ENCODE data around the gene OR52N1. TPM values are rescaled to one million over a fixed set of nuclear protein-coding genes. Genes with fewer than 3 reads are reported as not detected.

OR52N1 gene
- total and polyA plus RNA-seq, 2 of the 8 experiments (the other 6 are each of a cell fraction or from before 2014, with no cell fraction given) = 0.09 TPM; not detected in 1

Other genes starting within 250 kb of the OR52N1 start
- not detected in 2 replicates for gene OR52H1, start 242.7 kb downstream of the OR52N1 start, total RNA-seq (2021; fragmentation: NEBNext Ultra II Directional; extraction: Animal tissue kit (Norgen Biotek cat#: 25700))
- gene OR52H1, start 242.7 kb downstream of the OR52N1 start, polyA plus RNA-seq (2011; rRNA removed) = 0.09 TPM in 2 replicates
- not detected in 2 replicates for gene OR52B6, start 210.4 kb downstream of the OR52N1 start, total RNA-seq (2021; fragmentation: NEBNext Ultra II Directional; extraction: Animal tissue kit (Norgen Biotek cat#: 25700))
- not detected in 2 replicates for gene OR52B6, start 210.4 kb downstream of the OR52N1 start, polyA plus RNA-seq (2011; rRNA removed)
- gene TRIM6, start 194.6 kb downstream of the OR52N1 start, total RNA-seq (2021; fragmentation: NEBNext Ultra II Directional; extraction: Animal tissue kit (Norgen Biotek cat#: 25700)) = 20.6 and 21.6 TPM in 2 replicates
- 21.8 and 23.3 TPM in 2 replicates for gene TRIM6, start 194.6 kb downstream of the OR52N1 start, polyA plus RNA-seq (2011; rRNA removed)
- 0.63 and 0.76 TPM in 2 replicates for gene TRIM34, start 166.3 kb downstream of the OR52N1 start, total RNA-seq (2021; fragmentation: NEBNext Ultra II Directional; extraction: Animal tissue kit (Norgen Biotek cat#: 25700))
- 2.6 and 5.8 TPM in 2 replicates for gene TRIM34, start 166.3 kb downstream of the OR52N1 start, polyA plus RNA-seq (2011; rRNA removed)
- 33.3 and 35.5 TPM in 2 replicates for gene TRIM5, start 106.2 kb downstream of the OR52N1 start, total RNA-seq (2021; fragmentation: NEBNext Ultra II Directional; extraction: Animal tissue kit (Norgen Biotek cat#: 25700))
- 14.5 and 23.5 TPM in 2 replicates for gene TRIM5, start 106.2 kb downstream of the OR52N1 start, polyA plus RNA-seq (2011; rRNA removed)
- 56.0 and 57.4 TPM in 2 replicates for gene TRIM22, start 101.5 kb downstream of the OR52N1 start, total RNA-seq (2021; fragmentation: NEBNext Ultra II Directional; extraction: Animal tissue kit (Norgen Biotek cat#: 25700))
- gene TRIM22, start 101.5 kb downstream of the OR52N1 start, polyA plus RNA-seq (2011; rRNA removed) = 42.9 and 82.7 TPM in 2 replicates
- not detected in 2 replicates for gene OR56B1, start 54.8 kb downstream of the OR52N1 start, total RNA-seq (2021; fragmentation: NEBNext Ultra II Directional; extraction: Animal tissue kit (Norgen Biotek cat#: 25700))
- 0.08 and 0.20 TPM in 2 replicates for gene OR56B1, start 54.8 kb downstream of the OR52N1 start, polyA plus RNA-seq (2011; rRNA removed)
- gene OR52N4, start 37.0 kb downstream of the OR52N1 start, total RNA-seq (2021; fragmentation: NEBNext Ultra II Directional; extraction: Animal tissue kit (Norgen Biotek cat#: 25700)) = not detected in 2 replicates
- gene OR52N4, start 37.0 kb downstream of the OR52N1 start, polyA plus RNA-seq (2011; rRNA removed) = 3.5 and 3.7 TPM in 2 replicates
- gene OR52N5, start 7.9 kb downstream of the OR52N1 start, total RNA-seq (2021; fragmentation: NEBNext Ultra II Directional; extraction: Animal tissue kit (Norgen Biotek cat#: 25700)) = not detected in 2 replicates
- gene OR52N5, start 7.9 kb downstream of the OR52N1 start, polyA plus RNA-seq (2011; rRNA removed) = 0.06 and 0.12 TPM in 2 replicates
- gene OR52N2, start 17.7 kb upstream of the OR52N1 start, total RNA-seq (2021; fragmentation: NEBNext Ultra II Directional; extraction: Animal tissue kit (Norgen Biotek cat#: 25700)) = 0.33 and 0.39 TPM in 2 replicates
- gene OR52N2, start 17.7 kb upstream of the OR52N1 start, polyA plus RNA-seq (2011; rRNA removed) = 3.8 and 4.8 TPM in 2 replicates
- not detected in 2 replicates for gene OR52E6, start 50.6 kb upstream of the OR52N1 start, total RNA-seq (2021; fragmentation: NEBNext Ultra II Directional; extraction: Animal tissue kit (Norgen Biotek cat#: 25700))
- 0.14 TPM in 1 of 2 replicates, not detected in the other for gene OR52E6, start 50.6 kb upstream of the OR52N1 start, polyA plus RNA-seq (2011; rRNA removed)
- gene OR52E8, start 66.4 kb upstream of the OR52N1 start, total RNA-seq (2021; fragmentation: NEBNext Ultra II Directional; extraction: Animal tissue kit (Norgen Biotek cat#: 25700)) = not detected in 2 replicates
- not detected in 2 replicates for gene OR52E8, start 66.4 kb upstream of the OR52N1 start, polyA plus RNA-seq (2011; rRNA removed)
- not detected in 2 replicates for gene OR52E4, start 89.4 kb upstream of the OR52N1 start, total RNA-seq (2021; fragmentation: NEBNext Ultra II Directional; extraction: Animal tissue kit (Norgen Biotek cat#: 25700))
- not detected in 2 replicates for gene OR52E4, start 89.4 kb upstream of the OR52N1 start, polyA plus RNA-seq (2011; rRNA removed)
- gene OR52E5, start 101.9 kb upstream of the OR52N1 start, total RNA-seq (2021; fragmentation: NEBNext Ultra II Directional; extraction: Animal tissue kit (Norgen Biotek cat#: 25700)) = not detected in 2 replicates
- gene OR52E5, start 101.9 kb upstream of the OR52N1 start, polyA plus RNA-seq (2011; rRNA removed) = not detected in 2 replicates
- not detected in 2 replicates for gene OR56A3, start 151.0 kb upstream of the OR52N1 start, total RNA-seq (2021; fragmentation: NEBNext Ultra II Directional; extraction: Animal tissue kit (Norgen Biotek cat#: 25700))
- gene OR56A3, start 151.0 kb upstream of the OR52N1 start, polyA plus RNA-seq (2011; rRNA removed) = not detected in 2 replicates
- not detected in 2 replicates for gene OR56A5, start 177.2 kb upstream of the OR52N1 start, total RNA-seq (2021; fragmentation: NEBNext Ultra II Directional; extraction: Animal tissue kit (Norgen Biotek cat#: 25700))
- 0.08 and 0.14 TPM in 2 replicates for gene OR56A5, start 177.2 kb upstream of the OR52N1 start, polyA plus RNA-seq (2011; rRNA removed)
- not detected in 2 replicates for gene OR52L1, start 195.7 kb upstream of the OR52N1 start, total RNA-seq (2021; fragmentation: NEBNext Ultra II Directional; extraction: Animal tissue kit (Norgen Biotek cat#: 25700))
- gene OR52L1, start 195.7 kb upstream of the OR52N1 start, polyA plus RNA-seq (2011; rRNA removed) = 0.06 and 0.24 TPM in 2 replicates
- gene OR56A4, start 215.7 kb upstream of the OR52N1 start, total RNA-seq (2021; fragmentation: NEBNext Ultra II Directional; extraction: Animal tissue kit (Norgen Biotek cat#: 25700)) = not detected in 2 replicates
- gene OR56A4, start 215.7 kb upstream of the OR52N1 start, polyA plus RNA-seq (2011; rRNA removed) = 0.15 and 0.17 TPM in 2 replicates
- 0.06 and 0.09 TPM in 2 replicates for gene OR56A1, start 239.5 kb upstream of the OR52N1 start, total RNA-seq (2021; fragmentation: NEBNext Ultra II Directional; extraction: Animal tissue kit (Norgen Biotek cat#: 25700))
- 0.02 and 0.20 TPM in 2 replicates for gene OR56A1, start 239.5 kb upstream of the OR52N1 start, polyA plus RNA-seq (2011; rRNA removed)